SK-N-MC (cell line): ENCODE results near the gene GALNT14.

Experiments
- FOXP2 ChIP-seq: optimal IDR thresholded peaks from 2 replicates; pipeline ENCODE3; 2011; ENCODE audit warnings: mild to moderate bottlenecking, moderate library complexity; ENCODE audit not compliant: insufficient read depth; ENCODE audit errors: extremely low read length, control extremely low read depth
- POLR2AphosphoS5 ChIP-seq: IDR thresholded peaks from 2 replicates; pipeline ENCODE4 v1.6.1; 2012; ENCODE audit warnings: mild to moderate bottlenecking, low read depth, low read length, borderline replicate concordance

GRCh38 chr2:31110998-31111397 lies 27.2 kb downstream of the GALNT14 start:
- no peak for TF ChIP-seq POLR2AphosphoS5
- no peak for TF ChIP-seq FOXP2
